ENCODE measurements around the gene SP1. TPM values are rescaled to one million over a fixed set of nuclear protein-coding genes. Genes with fewer than 3 reads are reported as not detected.
"Not testable (repeated sequence)": the region's sequence is repeated elsewhere in the genome, so short reads cannot be mapped to it uniquely, and the experiment has no call there.

SP1 gene
- total RNA-seq, 1 donor = 107 TPM

GRCh38 chr12:53410951-53411350 is 31.0 kb downstream of the SP1 start:
- no peak for DNase-seq (ENCODE audit: low read depth in 2 of 3, low spot score in 2 of 3)

DNA sequence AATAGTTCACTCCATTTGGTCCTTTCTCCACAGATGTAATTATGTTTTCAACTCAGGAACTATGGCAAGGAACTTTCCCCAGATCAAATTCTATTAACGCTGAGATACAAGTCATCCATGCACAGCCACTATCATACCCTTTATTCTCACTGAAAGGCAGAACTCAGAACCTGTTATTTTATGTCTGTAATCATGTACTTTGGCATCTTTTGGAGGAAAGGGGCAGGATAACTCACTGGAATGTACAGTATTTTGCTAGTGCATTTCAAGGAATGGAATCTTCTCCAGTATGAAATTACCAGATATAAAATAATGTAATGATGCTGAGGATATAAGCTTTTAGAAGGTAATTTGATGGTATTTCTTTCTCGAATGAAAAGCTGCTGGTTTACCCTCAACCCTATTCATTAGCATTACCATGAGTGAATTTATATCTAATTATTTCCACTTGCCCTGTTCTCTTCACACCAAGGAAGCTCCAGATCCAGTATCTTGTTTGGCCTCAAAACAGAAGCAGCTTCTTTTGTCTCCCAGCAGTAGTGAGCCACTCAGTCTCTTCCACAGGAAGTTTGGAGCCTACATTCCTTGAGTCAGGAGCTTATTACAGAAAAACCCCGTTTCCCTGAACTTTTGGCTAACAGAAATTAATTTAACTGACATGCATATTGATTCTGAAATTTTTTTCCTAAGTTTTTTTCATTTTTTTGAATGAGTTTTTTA is 33.7 kb downstream of the SP1 start:
- no peak for DNase-seq (ENCODE audit: low read depth in 2 of 3, low spot score in 2 of 3)

DNA sequence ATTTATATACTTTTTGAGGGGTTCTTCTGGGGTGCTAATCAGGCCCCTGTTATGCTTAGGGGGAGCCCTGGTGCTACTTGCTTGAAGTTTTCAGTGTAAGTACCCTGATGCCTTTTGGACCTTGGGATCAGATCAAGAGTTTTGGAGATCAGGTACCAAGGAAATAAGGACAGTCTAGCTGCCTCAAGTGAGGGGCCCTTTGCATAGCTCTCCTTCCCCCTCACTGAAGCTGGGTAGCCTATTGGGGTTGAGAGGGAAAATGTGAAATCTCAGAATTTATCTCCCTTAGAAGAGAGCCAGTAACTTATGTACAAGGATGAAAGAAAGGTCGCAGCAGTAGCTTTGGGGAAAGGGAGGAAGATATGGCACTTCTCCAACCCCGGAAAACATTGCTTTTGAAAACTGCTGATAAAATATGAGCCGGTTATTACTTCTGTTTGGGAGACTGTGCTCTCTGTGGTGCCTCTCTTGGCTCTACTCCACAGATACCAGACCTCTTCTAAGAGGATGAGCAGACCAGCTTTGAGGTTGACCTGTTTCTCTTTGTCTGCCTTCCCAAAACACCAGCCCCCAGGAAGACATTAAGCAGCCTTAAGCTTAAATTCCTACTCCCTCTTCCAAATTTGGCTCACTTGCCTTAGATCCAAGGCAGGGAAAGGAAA is 34.9 kb downstream of the SP1 start:
- no peak for DNase-seq (ENCODE audit: low read depth in 2 of 3, low spot score in 2 of 3)

- DNase-seq (ENCODE audit: low read depth in 2 of 3, low spot score in 2 of 3) = not testable (repeated sequence)
Observed at GRCh38 chr12:53415752-53416389, 35.9 kb downstream of the SP1 start.

DNA sequence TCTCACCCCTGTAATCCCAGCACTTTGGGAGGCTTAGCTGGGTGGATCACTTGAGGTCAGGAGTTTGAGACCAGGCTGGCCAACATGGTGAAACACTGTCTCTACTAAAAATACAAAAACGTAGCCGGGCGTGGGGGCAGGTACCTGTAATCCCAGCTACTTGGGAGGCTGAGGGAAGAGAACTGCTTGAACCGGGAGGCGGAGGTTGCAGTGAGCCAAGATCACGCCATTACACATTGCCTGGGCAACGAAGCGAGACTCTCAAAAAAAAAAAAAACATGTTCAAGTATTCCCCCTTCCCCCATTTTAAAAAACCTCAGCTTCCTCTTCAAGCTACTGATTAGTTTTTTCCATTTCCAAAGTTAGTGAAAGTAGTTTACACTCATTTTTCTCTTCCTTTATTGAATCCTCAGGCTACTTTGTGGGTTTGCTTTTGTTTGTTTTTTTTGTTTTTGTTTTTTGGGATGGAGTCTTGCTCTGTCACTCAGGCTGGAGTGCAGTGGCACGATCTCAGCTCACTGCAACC is 37.4 kb downstream of the SP1 start:
- peak in 2 of 3 donors; percentile 69 to 87 for DNase-seq (ENCODE audit: low read depth in 2 of 3, low spot score in 2 of 3)

GRCh38 chr12:53418221-53418620 is 38.2 kb downstream of the SP1 start:
- DNase-seq (ENCODE audit: low read depth in 2 of 3, low spot score in 2 of 3) = no peak

GRCh38 chr12:53419756-53420155 is 39.8 kb downstream of the SP1 start:
- DNase-seq (ENCODE audit: low read depth in 2 of 3, low spot score in 2 of 3) = no peak

DNA sequence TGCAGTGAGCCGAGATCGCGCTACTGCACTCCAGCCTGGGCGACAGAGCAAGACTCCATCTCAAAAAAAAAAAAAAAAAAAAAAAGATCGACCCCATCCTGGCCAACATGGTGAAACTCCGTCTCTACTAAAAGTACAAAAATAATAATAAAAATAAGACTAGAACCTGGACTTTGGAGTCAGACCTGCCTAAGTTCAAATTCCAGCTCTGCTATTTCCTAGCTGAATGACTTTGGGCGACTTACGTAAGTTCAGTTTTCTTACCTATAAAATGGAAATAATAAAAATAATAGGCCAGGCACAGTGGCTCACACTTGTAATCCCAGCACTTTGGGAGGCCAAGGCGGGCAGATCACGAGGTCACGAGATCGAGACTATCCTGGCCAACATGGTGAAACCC is 42.3 kb downstream of the SP1 start:
- not testable (repeated sequence) for DNase-seq (ENCODE audit: low read depth in 2 of 3, low spot score in 2 of 3)

GRCh38 chr12:53423597-53423996 is 43.6 kb downstream of the SP1 start, which contains the start of gene AMHR2:
AMHR2 (plus strand) TSS chr12:53423855; CDS start chr12:53423935, 80 bp downstream.
- DNase-seq (ENCODE audit: low read depth in 2 of 3, low spot score in 2 of 3) = no peak

DNA sequence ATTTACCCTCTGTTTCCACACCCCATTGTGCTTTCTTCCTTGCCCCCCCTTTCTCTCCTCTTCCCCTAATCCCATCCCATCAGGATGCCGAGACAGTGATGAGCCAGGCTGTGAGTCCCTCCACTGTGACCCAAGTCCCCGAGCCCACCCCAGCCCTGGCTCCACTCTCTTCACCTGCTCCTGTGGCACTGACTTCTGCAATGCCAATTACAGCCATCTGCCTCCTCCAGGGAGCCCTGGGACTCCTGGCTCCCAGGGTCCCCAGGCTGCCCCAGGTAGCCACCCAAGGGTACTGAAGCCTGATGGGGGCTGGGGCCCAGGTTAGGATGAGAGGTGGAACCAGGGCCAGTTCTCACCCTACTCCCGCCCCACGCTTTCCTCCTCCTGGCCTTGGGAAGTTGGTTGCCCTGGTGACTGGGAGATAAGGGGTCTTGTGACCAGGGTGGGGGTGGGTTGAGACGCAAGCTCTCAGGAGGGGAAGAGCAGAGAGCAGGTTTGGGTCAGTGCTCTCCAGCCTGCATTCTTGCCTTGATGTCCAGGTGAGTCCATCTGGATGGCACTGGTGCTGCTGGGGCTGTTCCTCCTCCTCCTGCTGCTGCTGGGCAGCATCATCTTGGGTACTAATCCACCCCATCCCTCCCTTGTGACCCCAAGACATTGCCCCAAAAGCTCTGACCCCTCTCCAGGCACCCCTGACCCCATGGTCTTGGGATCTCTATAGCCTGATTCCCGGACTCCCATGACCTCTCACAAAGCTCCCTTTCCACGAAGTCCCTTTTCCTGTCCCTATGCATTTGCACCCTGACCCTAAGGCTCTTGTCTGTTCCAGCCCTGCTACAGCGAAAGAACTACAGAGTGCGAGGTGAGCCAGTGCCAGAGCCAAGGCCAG is 44.9 kb downstream of the SP1 start:
- DNase-seq (ENCODE audit: low read depth in 2 of 3, low spot score in 2 of 3) = peak in 1 of 3 donors; percentile 16

DNA sequence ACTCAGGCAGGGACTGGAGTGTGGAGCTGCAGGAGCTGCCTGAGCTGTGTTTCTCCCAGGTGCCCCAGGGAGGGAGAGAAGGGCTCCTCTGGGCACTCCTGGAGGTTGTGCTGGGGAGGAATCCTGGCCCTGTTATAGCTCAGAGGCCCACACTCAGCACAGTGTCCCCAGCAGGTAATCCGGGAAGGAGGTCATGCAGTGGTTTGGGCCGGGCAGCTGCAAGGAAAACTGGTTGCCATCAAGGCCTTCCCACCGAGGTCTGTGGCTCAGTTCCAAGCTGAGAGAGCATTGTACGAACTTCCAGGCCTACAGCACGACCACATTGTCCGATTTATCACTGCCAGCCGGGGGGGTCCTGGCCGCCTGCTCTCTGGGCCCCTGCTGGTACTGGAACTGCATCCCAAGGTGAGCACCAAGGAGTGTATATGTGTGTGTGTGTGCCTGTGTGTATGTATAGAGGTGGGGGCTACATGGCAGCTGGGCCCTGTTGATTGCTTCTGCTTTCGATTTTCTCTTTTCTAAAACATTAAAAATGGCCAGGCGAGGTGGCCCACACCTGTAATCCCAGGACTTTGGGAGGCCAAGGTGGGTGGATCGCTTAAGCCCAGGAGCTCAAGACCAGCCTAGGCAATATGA is 45.7 kb downstream of the SP1 start:
- DNase-seq (ENCODE audit: low read depth in 2 of 3, low spot score in 2 of 3) = no peak

DNA sequence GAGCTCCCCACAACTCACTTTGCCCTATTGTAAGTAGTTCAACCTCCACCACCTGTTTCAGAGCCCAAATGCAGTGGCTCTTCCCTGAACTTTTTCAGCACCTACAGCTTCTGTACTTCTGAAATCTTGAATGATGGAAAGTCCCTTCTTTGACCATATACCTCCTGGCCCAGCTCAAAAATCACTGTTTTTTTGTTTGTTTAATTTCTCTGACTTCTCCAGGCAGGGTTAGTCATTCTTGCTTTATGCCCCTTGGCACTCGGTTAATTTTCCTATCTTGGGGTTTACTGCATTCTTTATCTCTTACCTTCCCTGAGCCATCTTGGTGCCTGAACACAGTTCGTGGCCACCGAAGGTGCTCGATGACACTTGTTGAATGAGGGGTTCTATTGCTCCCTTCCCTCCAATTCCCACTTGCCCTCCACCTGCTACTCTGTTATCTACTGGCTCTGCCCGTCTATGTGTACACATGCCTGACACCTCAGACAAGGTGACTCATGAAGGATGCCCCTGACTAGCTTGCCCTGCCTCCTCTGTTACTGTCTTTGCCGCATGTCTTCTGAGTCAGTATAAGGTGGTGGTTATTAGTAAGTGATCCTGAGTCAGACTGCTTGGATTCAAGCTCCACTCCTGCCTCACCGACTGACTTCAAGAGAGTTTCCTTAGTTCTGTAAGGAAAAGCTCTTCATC is 48.1 kb downstream of the SP1 start:
- no peak for DNase-seq (ENCODE audit: low read depth in 2 of 3, low spot score in 2 of 3)

DNA sequence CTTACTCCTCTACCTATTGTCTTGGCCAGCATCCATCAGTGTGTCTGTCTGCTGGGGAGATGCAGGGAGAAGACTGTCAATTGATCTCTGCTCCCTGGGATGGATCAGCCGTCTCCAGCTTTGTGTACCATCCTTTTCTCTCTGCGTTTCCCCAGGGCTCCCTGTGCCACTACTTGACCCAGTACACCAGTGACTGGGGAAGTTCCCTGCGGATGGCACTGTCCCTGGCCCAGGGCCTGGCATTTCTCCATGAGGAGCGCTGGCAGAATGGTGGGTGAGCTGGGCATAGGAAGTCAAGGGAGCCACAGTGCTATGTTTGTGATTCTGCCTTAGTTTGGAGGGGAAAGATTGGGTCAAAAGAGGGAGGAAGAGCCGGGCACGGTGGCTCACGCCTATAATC is 48.8 kb downstream of the SP1 start:
- no peak for DNase-seq (ENCODE audit: low read depth in 2 of 3, low spot score in 2 of 3)

DNA sequence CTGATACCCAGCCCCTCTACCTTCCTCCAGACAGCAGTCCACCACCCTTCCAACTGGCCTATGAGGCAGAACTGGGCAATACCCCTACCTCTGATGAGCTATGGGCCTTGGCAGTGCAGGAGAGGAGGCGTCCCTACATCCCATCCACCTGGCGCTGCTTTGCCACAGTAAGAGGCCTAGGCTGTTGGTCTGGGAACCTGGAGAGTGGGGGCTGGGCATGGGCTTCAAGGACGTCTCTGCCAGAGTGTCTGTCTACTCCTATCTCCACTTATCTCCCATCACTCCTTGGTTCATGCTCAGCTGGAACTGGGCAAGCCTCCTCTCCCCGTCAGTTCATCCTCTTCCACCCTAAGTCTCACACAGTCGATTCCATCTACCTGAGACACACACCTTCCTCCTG is 50.1 kb downstream of the SP1 start:
- DNase-seq (ENCODE audit: low read depth in 2 of 3, low spot score in 2 of 3) = no peak

GRCh38 chr12:53431187-53431586 is 51.2 kb downstream of the SP1 start:
- no peak for DNase-seq (ENCODE audit: low read depth in 2 of 3, low spot score in 2 of 3)

- not testable (repeated sequence) for DNase-seq (ENCODE audit: low read depth in 2 of 3, low spot score in 2 of 3)
Observed at GRCh38 chr12:53435326-53435725, 55.4 kb downstream of the SP1 start.

GRCh38 chr12:53439582-53439981 is 59.6 kb downstream of the SP1 start:
- not testable (repeated sequence) for DNase-seq (ENCODE audit: low read depth in 2 of 3, low spot score in 2 of 3)

GRCh38 chr12:53441040-53441833 is 61.3 kb downstream of the SP1 start, which contains the start of gene PRR13:
PRR13 (plus strand) TSS chr12:53441734; CDS start chr12:53442715, 981 bp downstream.
- DNase-seq (ENCODE audit: low read depth in 2 of 3, low spot score in 2 of 3) = peak; percentile 86 to 99 (median 98)

DNA sequence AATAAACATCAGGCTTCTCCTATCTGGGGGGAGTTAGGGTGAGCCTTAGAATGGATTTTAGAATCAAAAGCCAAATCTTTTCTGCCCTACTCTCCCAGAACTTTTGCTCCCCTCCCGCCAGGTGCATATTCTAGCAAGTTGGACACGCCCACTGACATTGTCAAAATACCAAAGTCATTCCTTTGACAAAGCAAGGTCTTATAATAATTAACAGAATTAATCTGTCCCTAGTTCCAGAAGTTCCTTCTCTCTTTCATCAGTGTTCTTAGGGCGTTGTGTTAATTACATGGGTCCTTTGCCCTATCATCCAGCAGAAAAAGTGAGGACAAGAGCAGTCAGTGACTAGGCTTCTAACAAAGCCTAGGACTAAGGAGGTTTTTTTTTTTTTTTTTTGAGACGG is 64.0 kb downstream of the SP1 start:
- no peak for DNase-seq (ENCODE audit: low read depth in 2 of 3, low spot score in 2 of 3)
